Measurements from ENCODE around the gene ANXA2R. TPM values are rescaled to one million over a fixed set of nuclear protein-coding genes. Genes with fewer than 3 reads are reported as not detected.
A peak's percentile ranks its signal among the peaks of the same experiment; 100 is the strongest.
"Not testable (repeated sequence)": the region's sequence is repeated elsewhere in the genome, so short reads cannot be mapped to it uniquely, and the experiment has no call there.

Gene ANXA2R
- total RNA-seq, 1 experiment from 2014 or later = 0.98 TPM

DNA sequence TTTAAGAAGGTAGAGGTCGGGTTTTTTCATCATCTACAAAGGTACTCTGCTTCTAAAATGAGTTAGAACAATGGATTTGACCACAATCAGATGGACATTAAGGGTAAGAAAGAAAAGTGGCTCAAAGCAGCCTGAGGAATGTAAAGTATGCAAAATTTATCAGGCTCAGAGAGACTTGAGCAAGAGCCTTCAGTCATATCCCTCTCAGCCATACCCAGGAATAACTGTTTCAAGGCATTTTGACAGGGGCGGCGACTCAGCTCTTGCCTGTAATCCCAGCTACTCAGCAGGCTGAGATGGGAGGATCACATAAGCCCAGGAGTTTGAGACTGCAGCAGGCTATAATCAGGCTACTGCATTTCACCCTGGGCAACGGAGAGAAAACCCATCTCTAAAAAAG is 38.8 kb upstream of the ANXA2R start:
- CTCF ChIA-PET = interaction anchor here (0.7 to 3.1 kb wide), 2 partner anchors 27 to 1211 kb away, joined by 4 to 12 read pairs; no protein-coding TSS in a partner anchor
- POLR2A ChIA-PET = interaction anchor here (0.7 to 1.7 kb wide), 3 partner anchors 13 to 71 kb away, joined by 3 to 4 read pairs (median 4); partner anchors contain the start of gene ZNF131
- DNase-seq (ENCODE audit: unreplicated experiment) = peak; percentile 54

GRCh38 chr5:43077446-43078191 is 37.5 kb upstream of the ANXA2R start:
- DNase-seq (ENCODE audit: unreplicated experiment); intact Hi-C loops (cut with micrococcal nuclease); H3K27me3 Mint-ChIP-seq (ENCODE audit: insufficient read depth, unreplicated experiment); BruUV-seq (replicated peaks); H3K9me3 Mint-ChIP-seq (ENCODE audit: unreplicated experiment); H3K4me3 Mint-ChIP-seq (ENCODE audit: unreplicated experiment); POLR2A ChIA-PET: not testable (repeated sequence)
- Mint-ChIP-seq H3K27ac (ENCODE audit: low read depth, unreplicated experiment) (peak overlapping the region; percentile 31), H3K4me1 (ENCODE audit: insufficient read depth, unreplicated experiment) (peaks cover 37% of the 10 kb centered on the region), H3K36me3 (ENCODE audit: insufficient read depth, unreplicated experiment) (peaks cover 28% of the 10 kb centered on the region)
- CTCF ChIA-PET = interaction anchor here (3.1 kb wide), 1 partner anchor 29 kb away, joined by 12 read pairs; no protein-coding TSS in a partner anchor

More for the DNA sequence above, 38.8 kb upstream of the ANXA2R start:
- no peak overlapping the region for H3K27ac Mint-ChIP-seq (ENCODE audit: low read depth, unreplicated experiment)
- TF ChIP-seq CTCF (IDR thresholded peaks at IDR 0.05; ENCODE audit: unreplicated experiment) = no peak
- no TSS peak for BruUV-seq (replicated peaks)
- H3K27me3 Mint-ChIP-seq (ENCODE audit: insufficient read depth, unreplicated experiment) = no peaks in the 10 kb centered on the region
- peaks cover 23% of the 10 kb centered on the region for H3K36me3 Mint-ChIP-seq (ENCODE audit: insufficient read depth, unreplicated experiment)
- intact Hi-C loops (cut with micrococcal nuclease) = no loop called here
- no peaks in the 10 kb centered on the region for H3K9me3 Mint-ChIP-seq (ENCODE audit: unreplicated experiment)
- peaks cover 29% of the 10 kb centered on the region for H3K4me1 Mint-ChIP-seq (ENCODE audit: insufficient read depth, unreplicated experiment)
- no peak overlapping the region for H3K4me3 Mint-ChIP-seq (ENCODE audit: unreplicated experiment)

GRCh38 chr5:43075319-43076293 is 35.5 kb upstream of the ANXA2R start:
- CTCF ChIA-PET = interaction anchor here (0.5 to 1.5 kb wide), 4 partner anchors 14 to 164 kb away, joined by 3 to 6 read pairs (median 5); no protein-coding TSS in a partner anchor
- peaks cover 41% of the 10 kb centered on the region for H3K36me3 Mint-ChIP-seq (ENCODE audit: insufficient read depth, unreplicated experiment)
- H3K27me3 Mint-ChIP-seq (ENCODE audit: insufficient read depth, unreplicated experiment) = no peaks in the 10 kb centered on the region
- H3K9me3 Mint-ChIP-seq (ENCODE audit: unreplicated experiment) = no peaks in the 10 kb centered on the region
- no peak overlapping the region for H3K27ac Mint-ChIP-seq (ENCODE audit: low read depth, unreplicated experiment)
- DNase-seq (ENCODE audit: unreplicated experiment) = no peak
- intact Hi-C loops (cut with micrococcal nuclease) = no loop called here
- H3K4me3 Mint-ChIP-seq (ENCODE audit: unreplicated experiment) = no peak overlapping the region
- POLR2A ChIA-PET = interaction anchor here (1.0 kb wide), 2 partner anchors 11 to 45 kb away, joined by 4 to 5 read pairs; partner anchors contain the start of gene ZNF131
- no peak for TF ChIP-seq CTCF (IDR thresholded peaks at IDR 0.05; ENCODE audit: unreplicated experiment)
- peaks cover 40% of the 10 kb centered on the region for H3K4me1 Mint-ChIP-seq (ENCODE audit: insufficient read depth, unreplicated experiment)
- no TSS peak for BruUV-seq (replicated peaks)

DNA sequence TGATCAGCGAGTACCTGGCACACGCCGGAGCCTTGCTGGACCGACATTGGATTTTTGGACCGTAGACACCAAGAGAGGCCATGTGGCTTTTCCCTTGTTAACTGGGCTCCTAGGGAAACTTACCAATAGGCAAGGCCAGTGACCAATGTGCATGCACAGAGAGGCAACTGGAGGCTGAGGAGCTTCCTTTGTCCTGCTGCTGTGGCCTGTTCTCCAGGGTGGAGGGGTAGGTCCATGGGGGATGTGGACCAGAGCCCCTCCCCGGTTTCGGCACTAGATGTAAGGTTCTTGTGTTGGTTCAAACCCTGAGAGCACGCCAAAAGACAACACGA is 34.8 kb upstream of the ANXA2R start:
- Mint-ChIP-seq H3K4me1 (ENCODE audit: insufficient read depth, unreplicated experiment) (peaks cover 40% of the 10 kb centered on the region), H3K27me3 (ENCODE audit: insufficient read depth, unreplicated experiment) (no peaks in the 10 kb centered on the region), H3K4me3 (ENCODE audit: unreplicated experiment) (no peak overlapping the region), H3K9me3 (ENCODE audit: unreplicated experiment) (no peaks in the 10 kb centered on the region), H3K27ac (ENCODE audit: low read depth, unreplicated experiment) (no peak overlapping the region), H3K36me3 (ENCODE audit: insufficient read depth, unreplicated experiment) (peaks cover 46% of the 10 kb centered on the region)
- intact Hi-C loops (cut with micrococcal nuclease) = loop anchor here (1.0 kb wide), 1 partner anchor 30 kb away; no protein-coding TSS in a partner anchor
- CTCF ChIA-PET = no interaction called here
- BruUV-seq (replicated peaks) = no TSS peak
- no peak for DNase-seq (ENCODE audit: unreplicated experiment)
- no peak for TF ChIP-seq CTCF (IDR thresholded peaks at IDR 0.05; ENCODE audit: unreplicated experiment)
- POLR2A ChIA-PET = no interaction called here
